ENCODE measurements around the gene EMP1.

The EMP1 gene

GRCh38 chr12:13198241-13198640 lies 1.7 kb downstream of the EMP1 start:
- DNase-seq = no peak

GRCh38 chr12:13198876-13199275 lies 2.4 kb downstream of the EMP1 start:
- no peak for DNase-seq

- DNase-seq = no peak
Measured at GRCh38 chr12:13199592-13199991, 3.1 kb downstream of the EMP1 start.

GRCh38 chr12:13200841-13201240 lies 4.3 kb downstream of the EMP1 start:
- no peak for DNase-seq

GRCh38 chr12:13203034-13203922 lies 6.8 kb downstream of the EMP1 start:
- DNase-seq = no peak

GRCh38 chr12:13204428-13204827 lies 7.9 kb downstream of the EMP1 start:
- no peak for DNase-seq

- no peak for DNase-seq
Measured at GRCh38 chr12:13205809-13206559, 9.5 kb downstream of the EMP1 start.

GRCh38 chr12:13206560-13206897 lies 10.0 kb downstream of the EMP1 start:
- no peak for DNase-seq

- DNase-seq = no peak
Measured at GRCh38 chr12:13208533-13209435, 12.3 kb downstream of the EMP1 start.

- DNase-seq = no peak
Measured at GRCh38 chr12:13209436-13210235, 13.1 kb downstream of the EMP1 start.

GRCh38 chr12:13210236-13211190 lies 14.0 kb downstream of the EMP1 start:
- DNase-seq = no peak

- no peak for DNase-seq
Measured at GRCh38 chr12:13211191-13211858, 14.8 kb downstream of the EMP1 start.

GRCh38 chr12:13211859-13212664 lies 15.5 kb downstream of the EMP1 start:
- DNase-seq = peak; percentile 73

GRCh38 chr12:13215056-13215455 lies 18.5 kb downstream of the EMP1 start:
- no peak for DNase-seq

GRCh38 chr12:13218641-13219040 lies 22.1 kb downstream of the EMP1 start:
- no peak for DNase-seq

GRCh38 chr12:13219320-13219719 lies 22.8 kb downstream of the EMP1 start:
- DNase-seq = no peak

- no peak for DNase-seq
Measured at GRCh38 chr12:13220838-13221237, 24.3 kb downstream of the EMP1 start.

- DNase-seq = no peak
Measured at GRCh38 chr12:13222076-13222475, 25.6 kb downstream of the EMP1 start.

GRCh38 chr12:13223179-13223804 lies 26.8 kb downstream of the EMP1 start:
- no peak for DNase-seq
